Activated CD4-positive, alpha-beta T cell treated with anti-CD3 and anti-CD28 coated beads, Interleukin-2, Interleukin-6, amounts not matched to agents 100 ng/mL and 50 ng/mL, durations not matched to agents 16 hours and 8 hours (primary cell): ENCODE data around the gene LAMC2.
"Not testable (repeated sequence)": the region's sequence is repeated elsewhere in the genome, so short reads cannot be mapped to it uniquely, and the experiment has no call there.

ENCODE experiments used
- DNase-seq: peaks from one replicate; pipeline ENCODE4 v3.0.0-alpha.2; 2020

Gene LAMC2

DNA sequence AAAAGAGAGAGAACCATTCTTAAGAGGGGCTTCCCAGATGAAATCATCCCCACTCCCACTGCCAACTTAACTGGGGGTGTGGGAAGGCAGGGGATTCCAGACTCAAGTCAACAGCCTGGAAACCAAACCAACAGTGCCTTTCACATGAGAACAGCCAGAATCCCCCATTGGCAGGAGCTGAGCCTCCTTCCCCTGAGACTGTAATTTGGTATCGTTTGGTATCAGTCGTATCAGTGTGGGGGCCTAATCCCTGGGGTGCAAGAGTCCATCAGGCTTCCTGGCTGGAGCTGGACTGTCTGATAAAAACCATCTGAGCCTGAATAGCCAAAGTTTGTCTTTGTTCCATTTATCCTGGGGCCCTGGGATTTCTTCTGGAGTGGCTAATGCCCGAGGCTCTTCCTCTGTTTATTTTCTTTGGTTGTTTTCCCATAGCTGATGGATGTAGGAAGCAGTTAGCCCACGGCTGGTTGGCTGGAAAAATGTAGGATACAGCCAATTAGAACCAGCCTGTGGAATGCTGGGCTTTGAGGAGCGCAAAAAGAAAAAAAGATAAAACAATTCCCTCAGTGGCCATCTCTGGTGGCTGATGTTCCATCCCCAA is 84.6 kb downstream of the LAMC2 start:
- DNase-seq = no peak

DNA sequence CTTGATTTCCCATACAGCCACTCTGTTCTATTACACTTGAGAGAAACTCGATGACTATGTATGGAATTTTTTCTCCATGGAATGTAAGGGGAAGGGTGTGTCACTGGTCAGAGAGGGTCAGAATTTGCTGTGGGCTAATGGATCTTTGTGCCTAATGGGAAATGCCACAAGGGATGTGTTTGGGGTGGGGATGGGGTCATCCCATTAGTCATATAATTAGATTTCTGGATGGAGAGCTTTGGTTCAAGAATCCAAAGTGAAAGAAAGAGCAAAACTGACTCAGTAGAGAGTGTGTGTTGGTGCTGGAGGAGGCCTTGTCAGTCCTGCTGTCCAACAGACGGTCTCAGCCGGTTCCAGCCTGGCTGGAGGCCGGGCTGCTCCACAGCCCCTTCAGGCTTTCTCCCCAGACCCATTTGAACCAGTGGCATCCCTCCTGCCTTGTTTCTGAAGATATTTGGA is 86.4 kb downstream of the LAMC2 start:
- DNase-seq = no peak

DNA sequence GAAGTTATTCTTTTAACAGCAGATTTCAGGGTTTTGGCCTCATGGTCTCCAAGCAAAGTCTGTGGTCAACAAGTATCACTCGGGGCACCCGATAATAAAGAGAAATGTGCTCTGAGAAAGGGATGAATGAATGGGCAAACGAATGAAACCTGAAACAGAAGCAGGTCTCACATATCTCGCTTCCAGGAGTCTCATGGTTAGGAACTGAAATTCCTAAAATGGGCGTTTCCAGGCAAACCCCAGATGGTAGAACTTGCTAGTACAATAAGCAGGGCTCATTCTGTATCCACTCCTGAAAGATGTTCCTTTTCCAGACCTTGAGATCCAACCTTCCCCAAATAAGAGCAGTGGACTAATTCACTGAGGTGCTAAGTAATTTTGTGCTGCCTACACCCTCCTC is 87.2 kb downstream of the LAMC2 start:
- no peak for DNase-seq

DNA sequence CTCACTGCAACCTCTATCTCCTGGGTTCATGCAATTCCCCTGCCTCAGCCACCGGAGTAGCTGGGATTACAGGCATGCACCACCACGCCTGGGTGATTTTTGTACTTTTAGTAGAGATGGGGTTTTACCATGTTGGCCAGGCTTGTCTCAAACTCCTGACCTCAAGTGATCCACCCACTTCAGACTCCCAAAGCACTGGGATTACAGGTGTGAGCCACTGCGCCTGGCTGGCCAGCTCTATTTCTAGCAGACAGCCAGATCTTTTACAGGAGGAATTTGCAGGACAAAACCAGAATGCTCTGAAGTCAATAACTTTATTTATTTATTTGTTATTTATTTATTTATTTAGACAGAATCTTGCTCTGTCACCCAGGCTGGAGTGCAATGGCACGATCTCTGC is 87.9 kb downstream of the LAMC2 start:
- DNase-seq = not testable (repeated sequence)

DNA sequence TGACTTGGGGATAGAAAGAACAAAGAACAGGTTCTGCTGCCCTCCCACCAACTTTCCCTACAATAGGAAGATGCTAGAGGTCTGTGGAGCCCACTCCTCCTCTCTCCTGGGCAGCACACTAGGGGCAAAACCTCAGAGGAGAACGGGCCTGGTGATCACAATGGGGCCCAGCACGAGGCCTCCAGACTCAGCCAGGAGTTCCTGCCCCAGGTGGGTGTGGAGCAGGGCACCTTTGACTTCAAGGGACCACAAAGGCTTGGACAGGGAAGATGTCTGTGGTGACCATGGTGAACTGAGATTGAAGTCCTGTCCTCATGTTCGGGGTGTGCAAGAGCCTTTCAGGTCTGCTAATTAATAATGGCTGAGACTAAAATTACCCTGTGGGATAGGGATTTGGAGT is 88.8 kb downstream of the LAMC2 start:
- DNase-seq = no peak

DNA sequence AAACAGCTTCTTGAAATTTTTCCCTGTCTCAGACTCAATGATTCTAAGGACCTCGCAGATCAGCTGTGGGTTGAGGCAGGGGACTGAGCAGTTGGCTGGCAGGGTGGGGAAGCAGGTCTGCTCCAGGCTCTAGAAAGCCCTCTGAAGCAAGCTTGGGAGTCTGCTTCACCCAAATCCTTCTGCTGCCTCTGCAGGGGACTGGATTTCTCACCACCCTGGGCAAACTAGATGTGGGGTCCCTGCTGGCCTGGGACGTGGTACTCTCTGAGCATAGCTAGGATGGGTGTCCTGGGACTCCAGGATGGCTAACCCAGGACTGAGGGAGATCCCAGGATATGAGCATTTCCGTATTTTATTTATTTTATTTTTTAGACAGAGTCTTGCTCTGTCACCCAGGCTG is 89.3 kb downstream of the LAMC2 start:
- no peak for DNase-seq

DNA sequence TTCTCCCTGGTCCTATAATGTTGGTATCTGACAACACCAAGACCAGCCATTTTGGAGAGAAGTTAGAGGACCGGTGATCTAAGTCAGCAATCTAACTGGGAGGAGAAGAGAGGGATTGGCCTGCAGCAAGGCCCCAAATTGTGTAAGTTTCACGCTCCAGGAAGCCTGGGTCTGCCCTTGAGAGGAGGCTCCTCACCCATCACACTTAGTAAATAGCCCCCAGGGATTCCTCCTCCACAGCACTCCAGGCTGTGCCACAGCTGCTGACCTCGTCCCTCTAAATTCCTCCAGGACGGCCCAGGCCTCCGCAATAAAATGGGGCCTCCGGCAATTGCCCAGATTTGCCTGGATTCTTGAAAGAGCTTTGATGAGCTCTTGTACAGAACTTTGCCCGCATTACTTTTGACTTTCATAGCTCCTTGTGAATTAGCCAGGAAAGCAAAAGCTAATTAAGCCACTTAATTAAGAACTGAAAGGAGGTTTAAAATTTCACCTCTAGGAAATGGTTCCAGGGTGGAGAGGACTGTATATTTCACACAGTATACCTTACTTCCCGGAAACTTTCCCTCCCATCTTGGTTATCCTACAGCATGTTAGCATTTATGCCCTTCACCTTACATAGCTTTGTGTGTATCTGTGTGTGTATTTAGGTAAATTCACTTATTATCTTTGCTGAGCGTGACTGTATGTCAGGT is 90.5 kb downstream of the LAMC2 start:
- no peak for DNase-seq

DNA sequence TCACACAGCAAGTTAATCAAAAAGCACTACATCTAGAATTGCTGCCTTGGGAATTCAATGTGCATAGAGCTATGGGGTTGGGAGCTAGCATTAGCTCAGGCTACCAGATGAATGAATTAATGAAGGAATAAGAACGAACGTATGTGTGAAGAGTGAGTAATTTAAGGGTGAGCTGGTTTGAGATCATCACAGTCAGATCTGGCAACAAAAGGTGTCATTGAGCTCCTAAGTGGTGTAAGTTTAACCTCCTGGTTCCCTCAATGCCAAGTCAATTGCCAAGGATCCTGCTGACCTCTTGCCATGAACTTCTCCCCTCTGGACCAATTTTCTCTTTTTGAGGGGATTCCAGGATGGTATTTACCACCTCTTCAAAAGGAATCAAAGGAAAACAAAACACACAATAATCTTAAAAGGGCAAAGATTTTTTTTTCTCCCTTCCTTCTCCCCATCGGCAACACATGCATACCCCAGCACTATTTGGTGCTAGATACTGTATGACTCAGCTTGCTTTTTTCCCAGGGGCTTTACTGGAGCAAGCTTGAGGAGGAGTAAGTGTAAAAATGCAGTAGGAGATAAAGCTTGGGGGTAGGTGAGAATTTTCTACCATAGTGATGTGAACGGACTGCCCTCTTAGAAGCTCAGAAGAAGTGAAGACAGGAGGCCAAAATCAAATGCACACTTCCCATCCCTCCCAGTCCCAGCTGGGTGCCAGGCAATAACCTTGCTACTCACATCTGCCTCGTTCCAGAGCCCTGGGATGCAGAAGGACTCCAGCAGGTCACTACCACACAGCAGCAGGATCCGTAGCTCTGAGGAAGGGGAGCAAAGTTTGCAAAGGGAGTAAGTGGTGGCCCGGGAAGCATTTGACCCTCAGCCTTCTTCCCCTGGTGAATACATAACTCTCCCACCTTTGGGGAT is 92.0 kb downstream of the LAMC2 start:
- DNase-seq = no peak

DNA sequence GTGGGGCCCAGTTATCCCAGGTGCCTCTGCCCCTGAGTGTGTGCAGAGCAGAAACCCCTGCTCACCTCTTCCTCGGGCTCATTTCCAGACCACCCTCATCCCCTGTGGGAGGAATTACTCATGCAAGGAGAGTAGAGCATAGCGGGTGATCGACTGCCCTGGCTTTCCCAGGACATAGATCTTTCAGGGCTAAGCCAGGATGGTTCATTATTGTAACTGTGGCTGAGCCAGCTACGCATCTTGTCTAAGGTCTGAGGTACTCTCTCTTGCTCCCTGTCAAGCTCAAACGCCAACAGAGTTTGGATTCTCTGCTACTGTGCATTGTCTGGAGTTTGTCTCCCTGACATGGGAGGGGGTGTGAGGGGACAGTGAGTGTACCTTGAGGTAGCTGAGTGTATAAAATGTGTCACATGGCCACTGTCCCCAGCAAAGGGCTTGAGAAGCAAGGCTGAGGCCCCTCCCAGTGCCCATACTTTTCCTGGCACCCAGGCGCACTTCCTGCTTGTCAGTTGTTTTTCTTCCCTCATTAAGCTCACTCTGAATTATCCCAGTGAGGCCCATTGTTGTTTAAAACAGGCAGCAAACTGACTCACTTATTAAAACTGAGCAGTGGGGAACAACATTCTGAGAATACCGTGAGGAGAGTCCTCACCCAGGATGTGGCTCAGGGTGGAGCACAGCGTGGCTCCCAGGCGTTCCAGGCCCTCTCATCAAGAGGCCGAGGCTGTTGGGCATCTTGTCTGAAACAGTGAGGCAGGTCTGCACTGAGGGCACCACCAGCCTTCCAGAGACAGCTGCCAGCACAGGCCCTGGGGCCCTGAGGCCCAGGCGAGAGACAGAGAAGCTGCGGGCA is 92.9 kb downstream of the LAMC2 start:
- DNase-seq = no peak

DNA sequence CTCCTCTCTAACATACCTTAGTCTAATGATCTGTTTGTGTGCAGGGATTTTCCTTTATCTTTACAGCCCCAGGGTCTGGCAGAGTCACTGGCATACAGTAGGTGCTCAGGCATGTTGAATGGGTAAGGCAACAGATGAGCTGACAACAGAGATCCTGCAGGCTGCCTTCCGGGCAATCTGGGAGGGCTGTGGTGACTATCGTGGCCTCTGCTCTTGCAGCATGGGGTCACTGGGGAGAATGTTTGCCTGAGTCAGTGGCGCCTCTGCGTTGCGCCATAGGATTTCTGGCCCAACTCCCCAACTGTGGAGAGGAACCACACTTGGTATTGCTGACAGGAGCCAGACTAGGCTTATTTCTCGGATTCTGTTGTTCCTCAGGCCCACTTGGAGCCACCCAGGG is 93.8 kb downstream of the LAMC2 start:
- no peak for DNase-seq

DNA sequence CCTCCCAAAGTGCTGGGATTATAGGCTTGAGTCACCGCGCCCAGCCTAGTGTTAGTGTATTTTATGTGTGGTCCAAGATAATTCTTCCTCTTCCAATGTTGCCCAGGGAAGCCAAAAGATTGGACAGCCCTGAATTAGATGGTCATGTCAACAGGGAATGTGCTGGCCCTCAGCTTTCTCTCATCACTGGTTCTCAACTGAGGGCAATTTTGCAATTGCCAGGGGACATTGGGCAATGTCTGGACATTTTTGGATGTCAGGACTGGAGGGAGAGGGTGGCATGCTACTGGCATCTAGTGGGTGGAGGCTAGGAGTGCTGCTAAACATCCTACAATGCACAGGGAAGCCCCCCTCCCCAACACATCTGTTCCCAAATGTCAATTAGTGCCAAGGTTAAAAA is 95.0 kb downstream of the LAMC2 start:
- no peak for DNase-seq

DNA sequence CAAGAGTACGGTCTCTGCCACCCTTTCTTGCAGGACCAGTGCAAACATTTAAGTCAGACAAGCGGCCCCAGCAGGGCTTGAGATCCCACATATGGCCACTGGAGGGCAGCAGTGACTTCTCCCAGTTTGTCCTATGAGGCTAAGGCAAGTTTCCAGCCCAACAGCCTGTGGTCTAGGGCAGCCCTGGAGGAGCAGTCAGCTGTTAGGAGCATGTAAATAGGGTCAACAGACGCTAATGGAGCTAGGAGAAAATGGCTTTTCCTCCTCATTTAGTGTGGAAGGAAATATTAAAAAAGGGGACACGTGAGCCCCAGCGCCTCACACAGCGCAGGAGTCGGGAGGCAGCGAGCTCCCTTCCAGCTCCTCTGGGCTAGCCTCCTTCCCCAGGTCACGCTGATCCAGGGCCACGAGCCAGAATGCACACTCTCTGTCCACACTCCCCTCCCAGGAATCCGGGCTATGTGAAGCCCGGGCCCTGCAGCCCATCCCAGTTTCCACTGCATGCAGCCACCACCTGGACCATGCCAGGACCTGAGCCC is 95.6 kb downstream of the LAMC2 start:
- peak; percentile 79 for DNase-seq

DNA sequence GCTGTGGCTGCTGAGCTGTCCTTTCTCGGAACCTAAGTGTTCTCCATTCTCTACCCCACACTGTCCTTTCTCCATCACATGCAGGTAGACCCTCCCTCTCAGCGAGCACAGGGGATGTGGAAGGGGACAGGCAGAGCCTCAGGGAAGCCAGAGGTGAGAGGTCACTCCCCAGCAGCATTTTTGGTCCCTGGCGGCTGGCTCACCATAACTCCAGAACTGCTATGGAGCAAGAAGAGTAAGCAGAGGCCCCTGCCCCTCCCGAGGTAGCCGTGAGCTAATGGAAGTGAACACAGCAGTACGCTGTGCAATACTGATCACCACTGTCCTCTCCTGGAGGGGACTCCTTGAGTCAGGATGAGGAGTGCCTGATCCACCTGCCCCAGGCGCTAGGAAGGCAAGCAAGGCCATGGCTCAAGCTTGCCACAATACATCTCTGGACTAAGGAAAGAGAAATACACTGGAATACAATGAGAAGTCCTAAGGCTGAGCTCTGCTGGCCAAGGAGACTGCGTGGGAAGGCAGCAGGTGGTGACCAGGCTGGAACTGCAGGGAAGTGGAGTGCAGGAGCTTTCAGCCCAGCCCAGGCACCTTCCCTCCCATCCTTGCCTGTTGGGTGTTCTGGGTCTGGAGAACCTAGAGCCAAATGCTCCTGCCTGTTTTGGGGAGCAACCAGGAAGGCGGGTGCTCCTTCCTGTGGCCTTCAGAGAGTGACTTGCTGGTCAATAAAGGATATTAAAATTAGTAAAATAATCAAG is 96.2 kb downstream of the LAMC2 start:
- no peak for DNase-seq

DNA sequence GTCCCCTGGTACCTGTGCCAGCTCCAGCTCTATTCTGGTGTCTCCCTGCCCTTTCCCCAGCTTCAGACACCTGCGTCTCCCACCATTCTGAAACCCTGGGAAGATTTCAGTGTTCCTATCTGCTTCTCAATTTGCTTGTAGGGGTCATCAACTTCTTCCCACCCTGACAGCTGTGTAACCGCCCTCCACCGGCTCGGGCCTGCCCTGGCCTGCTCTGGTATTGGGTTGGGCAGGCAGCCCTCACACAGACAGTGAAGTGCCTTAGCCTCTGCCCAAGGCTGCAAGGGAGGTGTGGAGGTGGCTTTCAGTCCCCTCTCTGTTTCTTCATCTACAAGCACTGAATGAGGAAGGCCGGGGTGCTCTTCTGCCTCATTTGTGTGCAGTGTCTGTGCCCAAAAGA is 97.2 kb downstream of the LAMC2 start:
- DNase-seq = no peak

DNA sequence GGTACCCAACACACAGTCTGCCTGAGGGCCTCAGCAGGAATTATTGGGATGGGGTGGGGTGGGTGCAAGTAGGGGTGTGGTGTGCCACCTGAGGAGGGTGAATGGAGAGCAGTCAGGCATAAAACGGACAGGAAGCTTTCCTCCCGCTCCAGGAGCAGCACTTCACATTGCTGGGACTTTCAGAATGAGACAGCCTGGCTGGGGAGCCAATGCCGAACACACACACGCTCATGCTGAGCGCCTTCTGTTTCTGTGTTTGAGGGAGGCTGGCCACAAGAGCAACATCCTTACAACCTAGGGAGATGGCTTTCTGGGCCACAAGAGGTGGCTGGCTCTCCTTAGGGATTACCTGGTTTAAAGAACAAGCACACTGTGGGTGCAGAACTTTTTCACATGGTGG is 98.0 kb downstream of the LAMC2 start:
- DNase-seq = no peak

DNA sequence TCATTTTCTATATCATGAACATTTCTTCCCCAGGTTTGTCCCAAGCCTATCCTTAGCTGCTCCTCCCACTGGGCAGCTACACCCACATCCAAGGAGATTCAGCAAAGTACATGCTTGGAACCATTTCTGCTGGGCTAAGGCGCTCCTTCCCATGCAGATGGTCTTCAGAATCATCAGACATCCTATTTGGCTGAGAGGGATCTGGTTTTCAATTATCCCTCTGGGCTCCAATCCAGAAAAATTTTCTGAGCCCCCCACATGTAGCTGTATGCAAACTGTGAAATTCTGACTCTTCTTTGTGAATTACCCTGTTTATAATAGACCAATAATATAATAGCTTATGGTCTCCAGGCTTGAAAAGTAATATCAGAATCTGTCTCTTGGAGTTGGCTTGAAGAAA is 99.2 kb downstream of the LAMC2 start:
- DNase-seq = no peak

DNA sequence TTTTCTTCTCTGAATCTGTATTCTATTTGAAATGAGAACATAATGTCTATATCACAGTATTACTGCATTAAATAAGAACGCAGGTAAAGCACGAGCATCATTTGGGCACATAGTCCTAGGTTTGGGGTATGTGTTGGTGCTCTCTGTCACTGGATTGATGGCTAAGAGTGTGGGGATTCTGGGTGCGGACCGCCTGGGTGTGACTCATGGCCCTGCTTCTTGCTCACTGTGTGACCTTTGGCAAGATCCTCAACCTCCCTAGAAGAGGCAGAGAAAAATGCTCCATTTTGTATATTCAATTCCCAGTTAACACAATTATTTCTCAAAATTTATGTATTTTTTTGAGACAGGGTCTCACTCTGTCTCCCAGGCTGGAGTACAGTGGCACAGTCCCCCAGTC is 99.7 kb downstream of the LAMC2 start:
- DNase-seq = no peak

DNA sequence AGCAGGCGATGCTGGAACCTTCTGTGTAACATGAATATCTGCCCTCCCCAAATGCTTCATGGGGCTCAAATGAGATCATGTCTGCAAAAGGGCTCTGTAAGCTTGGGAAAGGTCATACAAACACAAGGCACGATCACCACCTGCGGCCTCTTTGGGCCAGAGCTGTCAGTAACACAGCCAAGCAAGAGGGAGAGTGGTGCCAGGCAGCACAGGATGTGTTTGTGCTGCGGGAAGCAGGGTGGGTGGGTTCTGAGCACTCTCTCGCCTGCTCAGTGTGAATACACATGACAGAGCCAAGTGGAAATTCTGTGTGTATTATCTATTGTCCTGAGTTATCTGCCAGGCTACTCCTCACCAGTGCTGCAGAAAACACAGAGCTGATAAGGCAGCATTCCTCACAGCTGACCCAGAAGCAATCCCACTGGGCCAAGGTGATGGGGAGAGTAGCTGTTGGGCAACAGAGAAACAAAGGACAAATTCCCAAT is 101.2 kb downstream of the LAMC2 start:
- no peak for DNase-seq

DNA sequence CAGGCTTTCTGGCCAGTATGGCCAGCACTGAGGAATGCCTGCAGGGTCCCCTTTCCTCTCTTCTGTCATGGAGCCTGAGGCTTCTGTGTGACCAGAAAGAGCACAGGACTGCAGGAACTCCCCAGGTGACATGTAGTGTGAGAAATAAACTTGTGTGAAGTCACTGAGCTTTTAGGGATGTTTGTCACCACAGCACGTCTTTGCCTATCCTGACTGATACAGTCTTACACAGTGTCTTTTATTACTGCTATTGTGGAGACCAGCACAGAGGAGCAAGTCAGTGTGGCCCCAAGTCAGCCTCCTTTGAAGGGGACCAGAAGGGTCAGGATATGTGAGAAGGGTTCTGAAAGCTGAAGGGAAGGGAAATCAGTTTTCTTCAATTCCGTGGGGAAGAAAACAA is 102.5 kb downstream of the LAMC2 start:
- DNase-seq = no peak

DNA sequence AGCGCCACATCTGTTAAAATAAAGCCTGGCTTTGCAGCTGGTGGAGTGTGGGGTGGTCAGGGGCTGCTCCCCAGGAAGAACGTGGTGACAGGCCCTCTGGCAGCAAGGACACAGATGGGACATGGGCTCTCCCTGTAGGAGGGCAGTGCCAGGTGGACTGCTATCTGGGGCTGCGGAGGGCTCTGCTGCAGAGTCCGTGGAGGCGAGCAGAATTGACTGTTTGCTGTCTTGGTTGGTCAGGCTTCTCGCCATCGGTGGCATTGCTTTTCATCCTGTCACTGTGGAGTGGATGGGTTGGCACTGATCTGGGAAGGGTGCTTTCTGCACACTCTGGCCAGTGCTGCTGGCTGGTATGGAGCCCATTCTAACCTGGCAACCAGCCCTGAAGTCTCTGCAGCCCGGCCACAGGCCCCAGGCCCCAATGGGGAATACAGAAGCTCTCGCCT is 103.0 kb downstream of the LAMC2 start:
- DNase-seq = no peak

DNA sequence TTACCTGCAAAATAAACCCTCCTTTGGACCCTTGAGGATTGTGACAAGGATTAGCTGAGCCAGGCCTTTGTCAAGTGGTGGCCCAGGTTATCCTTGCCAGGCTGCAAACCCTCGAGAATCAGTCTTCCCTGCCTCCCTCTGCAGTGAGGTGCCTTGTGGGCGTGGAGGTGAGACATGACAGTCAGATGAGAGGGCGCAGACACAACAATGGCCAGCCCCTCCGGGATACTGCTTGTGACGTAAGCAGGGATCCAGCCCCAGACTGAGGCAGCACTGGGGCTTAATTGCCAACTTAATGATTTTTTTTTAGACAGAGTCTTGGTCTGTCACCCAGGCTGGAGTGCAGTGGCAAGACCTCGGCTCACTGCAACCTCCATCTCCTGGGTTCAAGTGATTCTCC is 104.6 kb downstream of the LAMC2 start:
- no peak for DNase-seq
